A673 (cell line): ENCODE measurements around the gene SAG. TPM values are rescaled to one million over a fixed set of nuclear protein-coding genes. Genes with fewer than 3 reads are reported as not detected.

Experiments used
- BruUV-seq: library from RNA; stranded (reverse); fragments of 400-500 nt; replicated peaks from 2 replicates; lab custom pipeline; 2021; lab: Mats Ljungman, UMichigan
- CTCF ChIA-PET: fragments of 300-600 bp; sonication (Branson Sonifier 250); formaldehyde crosslinking; loops from one replicate; lab custom pipeline; 2022; ENCODE audit warnings: antibody characterized with exemption; lab: Charles Lee
- POLR2A ChIA-PET: fragments of 300-600 bp; sonication (Branson Sonifier 250); formaldehyde crosslinking; loops from one replicate; lab custom pipeline; 2022; ENCODE audit warnings: antibody characterized with exemption; ENCODE audit not compliant: low non-redundant PET; lab: Charles Lee
- DNase-seq: peaks from one replicate; pipeline ENCODE4 v3.0.0-alpha.2; 2015; ENCODE audit warnings: low spot score
- H3K27ac ChIP-seq: fragments of 200-600 bp; sonication (generic); 2 replicates; pipeline ENCODE4 v1.5.1; 2016; ENCODE audit warnings: mixed run types, low read depth, mild to moderate bottlenecking, mixed read lengths, antibody characterized with exemption, low read length; ENCODE audit not compliant: poor library complexity, severe bottlenecking
- H3K27me3 ChIP-seq: fragments of 200-600 bp; sonication (generic); replicated peaks from 2 replicates; pipeline ENCODE4 v1.6.1; 2017; ENCODE audit warnings: mixed run types, low read depth, mild to moderate bottlenecking, mixed read lengths, antibody characterized with exemption, low read length; ENCODE audit not compliant: insufficient read depth, poor library complexity
- H3K36me3 ChIP-seq: fragments of 200-600 bp; sonication (generic); 2 replicates; pipeline ENCODE4 v1.6.1; 2016; ENCODE audit warnings: mixed run types, mild to moderate bottlenecking, mixed read lengths, antibody characterized with exemption, low read length; ENCODE audit not compliant: insufficient read depth, poor library complexity, severe bottlenecking
- H3K4me1 ChIP-seq: fragments of 200-600 bp; sonication (generic); 2 replicates; pipeline ENCODE4 v1.6.1; 2017; ENCODE audit warnings: mixed run types, mild to moderate bottlenecking, mixed read lengths, antibody characterized with exemption, low read length; ENCODE audit not compliant: insufficient read depth, poor library complexity, severe bottlenecking
- H3K4me3 ChIP-seq: fragments of 200-600 bp; sonication (generic); 2 replicates; pipeline ENCODE4 v1.5.1; 2016; ENCODE audit warnings: low read depth, mixed run types, mild to moderate bottlenecking, mixed read lengths, low read length; ENCODE audit not compliant: poor library complexity, severe bottlenecking
- H3K9me3 ChIP-seq: fragments of 200-600 bp; sonication (generic); 2 replicates; pipeline ENCODE4 v1.6.1; 2016; ENCODE audit warnings: mixed run types, low read depth, mild to moderate bottlenecking, mixed read lengths, antibody characterized with exemption, low read length; ENCODE audit not compliant: poor library complexity, severe bottlenecking
- CTCF ChIP-seq: fragments of 300-800, 200-600 bp; sonication (generic); conservative IDR thresholded peaks from 2 replicates; pipeline ENCODE4 v1.5.1; 2017; ENCODE audit warnings: low read depth, mild to moderate bottlenecking, antibody characterized with exemption, low read length, moderate library complexity, mixed read lengths
- EZH2 ChIP-seq: fragments of 200-600 bp; sonication (generic); IDR thresholded peaks from 2 replicates; pipeline ENCODE4 v1.6.1; 2017; ENCODE audit warnings: borderline replicate concordance, low read depth, mild to moderate bottlenecking, mixed read lengths, antibody characterized with exemption, low read length; ENCODE audit not compliant: poor library complexity, severe bottlenecking
- intact Hi-C: fragments of 100-400 bp; cut with micrococcal nuclease; formaldehyde crosslinking; loops from one replicate; pipeline ENCODE4 v1.10.0; 2022; ENCODE audit not compliant: unreplicated experiment
- total RNA-seq: library from RNA; stranded (reverse); gene quantifications from 2 replicates; pipeline ENCODE4 v1.2.3, GENCODE V29; 2021

The SAG gene
- total RNA-seq, 1 experiment from 2014 or later, result 1.3 TPM

GRCh38 chr2:233275223-233275622, 32.4 kb upstream of the SAG start:
- CTCF ChIA-PET, result no interaction called here
- Histone ChIP-seq H3K27me3 (no peaks in the 10 kb centered on the region), H3K4me1 (no peaks in the 10 kb centered on the region), H3K36me3 (peaks cover 92% of the 10 kb centered on the region), H3K9me3 (no peaks in the 10 kb centered on the region), H3K27ac (no peak overlapping the region), H3K4me3 (no peak overlapping the region)
- DNase-seq, result no peak
- no peak for TF ChIP-seq CTCF
- no peak for TF ChIP-seq EZH2
- intact Hi-C loops, result no loop called here
- POLR2A ChIA-PET, result no interaction called here
- no TSS peak for BruUV-seq

- H3K36me3 ChIP-seq, result peaks cover 87% of the 10 kb centered on the region
- H3K27ac ChIP-seq, result no peak overlapping the region
- ChIA-PET CTCF (no interaction called here), POLR2A (no interaction called here)
- no peak for TF ChIP-seq EZH2
- TF ChIP-seq CTCF, result no peak
- no peak for DNase-seq
- H3K4me3 ChIP-seq, result no peak overlapping the region
- no peaks in the 10 kb centered on the region for H3K27me3 ChIP-seq
- H3K9me3 ChIP-seq, result no peaks in the 10 kb centered on the region
- H3K4me1 ChIP-seq, result no peaks in the 10 kb centered on the region
- intact Hi-C loops, result no loop called here
- no TSS peak for BruUV-seq
These were observed 28.7 kb upstream of the SAG start for GRCh38 chr2:233278921-233279320.

- no TSS peak for BruUV-seq
- intact Hi-C loops, result no loop called here
- DNase-seq, result no peak
These were observed 27.4 kb upstream of the SAG start for GRCh38 chr2:233280114-233280693.

More at GRCh38 chr2:233280114-233280693, 27.4 kb upstream of the SAG start:
- ChIA-PET CTCF (no interaction called here), POLR2A (no interaction called here)
- H3K4me3 ChIP-seq, result no peak overlapping the region
- H3K36me3 ChIP-seq, result peaks cover 81% of the 10 kb centered on the region
- no peak for TF ChIP-seq CTCF
- TF ChIP-seq EZH2, result no peak
- no peaks in the 10 kb centered on the region for H3K9me3 ChIP-seq
- no peaks in the 10 kb centered on the region for H3K27me3 ChIP-seq
- H3K4me1 ChIP-seq, result no peaks in the 10 kb centered on the region
- no peak overlapping the region for H3K27ac ChIP-seq
